Esophagus muscularis mucosa (tissue), 4 donors: Measurements from ENCODE around the gene CAMK1D. TPM values are rescaled to one million over a fixed set of nuclear protein-coding genes. Genes with fewer than 3 reads are reported as not detected.

Experiments used
- DNase-seq: peaks from one replicate; pipeline ENCODE4 v3.0.0-alpha.2; 2017; ENCODE audit errors: extremely low spot score
- H3K27ac ChIP-seq, 4 donors: fragments of 200-600 bp; sonication (generic); replicated peaks in 1 of 4; 1 replicate in 3 of 4; 2 replicates in 1 of 4; pipeline ENCODE4 v1.5.1; 2016 to 2019; ENCODE audit warnings: mild to moderate bottlenecking in 1 of 4
- H3K27me3 ChIP-seq, 4 donors: fragments of 200-600 bp; sonication (generic); one replicate each; pipeline versions ENCODE4 v1.5.1 to v1.6.0; 2016 to 2019
- H3K36me3 ChIP-seq, 4 donors: fragments of 200-600 bp; sonication (generic); one replicate each; pipeline ENCODE4 v1.5.1; 2016 to 2019
- H3K4me1 ChIP-seq, 4 donors: fragments of 200-600 bp; sonication (generic); one replicate each; pipeline ENCODE4 v1.5.1; 2016 to 2019
- H3K4me3 ChIP-seq, 4 donors: fragments of 200-600 bp; sonication (generic); 1 replicate in 2 of 4; 2 replicates in 2 of 4; pipeline ENCODE4 v1.5.1; 2016 to 2019; ENCODE audit warnings: mild to moderate bottlenecking in 4 of 4, moderate library complexity in 1 of 4
- H3K9me3 ChIP-seq, 4 donors: fragments of 200-600 bp; sonication (generic); 1 replicate in 3 of 4; 2 replicates in 1 of 4; pipeline ENCODE4 v1.5.1; 2016 to 2019
- EP300 ChIP-seq: sonication (generic); formaldehyde crosslinking; IDR thresholded peaks from one replicate; pipeline ENCODE4 v1.6.1; 2017; ENCODE audit warnings: antibody characterized with exemption
- POLR2A ChIP-seq: fragments of 450-650 bp; IDR thresholded peaks from one replicate; pipeline ENCODE4 v1.6.1; 2017; ENCODE audit warnings: antibody characterized with exemption, moderate library complexity, mild to moderate bottlenecking, low read depth
- POLR2AphosphoS5 ChIP-seq, 2 donors: sonication (generic); formaldehyde crosslinking; IDR thresholded peaks; one replicate each; pipeline ENCODE4 v1.6.1; 2017; ENCODE audit warnings: antibody characterized with exemption in 2 of 2
- WGBS: methylation state at CpG from one replicate; pipeline ENCODE4 v1.1.5; 2018; 5-methylcytosine and 5-hydroxymethylcytosine counted together
- intact Hi-C: fragments of 100-400 bp; cut with DNase I; formaldehyde crosslinking; loops from one replicate; pipeline ENCODE4 v1.15.1; 2023
- total RNA-seq, 4 donors: library from RNA; depleted of rRNA; stranded (reverse); fragments of >200 nt; gene quantifications; one replicate each; pipeline versions ENCODE4 v1.1.0 to v1.2.1, GENCODE V29; 2016
- TF ChIP-seq, protein P1 (sequence below), 3 experiments: fragments of 200-600 bp in 2 of 3; fragments of 450-650 bp in 1 of 3; sonication (generic) in 2 of 3; IDR thresholded peaks; one replicate each; pipeline ENCODE4 v1.5.1; 2017 to 2019; ENCODE audit warnings: antibody characterized with exemption in 3 of 3, mild to moderate bottlenecking in 2 of 3, moderate library complexity in 1 of 3

The CAMK1D gene
- total RNA-seq, 4 donors from 2014 or later: 8.4 to 15.4 (median 11.3) TPM

DNA sequence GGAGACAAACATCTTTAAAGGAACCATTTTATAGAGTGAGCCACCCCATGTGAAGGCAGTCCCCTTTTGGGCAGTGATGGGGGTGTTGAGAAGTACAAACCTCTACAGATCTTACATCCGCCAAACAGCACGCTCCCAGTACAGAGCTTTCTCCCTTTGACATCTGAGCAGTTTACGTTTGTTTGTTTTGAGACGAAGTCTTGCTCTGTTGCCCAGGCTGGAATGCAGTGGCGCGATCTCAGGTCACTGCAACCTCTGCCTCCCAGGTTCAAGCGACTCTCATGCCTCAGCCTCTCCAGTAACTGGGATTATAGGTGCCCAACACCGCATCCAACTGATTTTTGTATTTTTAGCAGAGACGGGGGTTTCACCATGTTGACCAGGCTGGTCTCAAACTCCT lies 523.2 kb downstream of the CAMK1D start:
- intact Hi-C loops: no loop called here
- TF ChIP-seq EP300 (no peak), POLR2AphosphoS5 (IDR thresholded peaks at IDR 0.05) (no peak), POLR2A (no peak)
- TF ChIP-seq, protein P1, sequence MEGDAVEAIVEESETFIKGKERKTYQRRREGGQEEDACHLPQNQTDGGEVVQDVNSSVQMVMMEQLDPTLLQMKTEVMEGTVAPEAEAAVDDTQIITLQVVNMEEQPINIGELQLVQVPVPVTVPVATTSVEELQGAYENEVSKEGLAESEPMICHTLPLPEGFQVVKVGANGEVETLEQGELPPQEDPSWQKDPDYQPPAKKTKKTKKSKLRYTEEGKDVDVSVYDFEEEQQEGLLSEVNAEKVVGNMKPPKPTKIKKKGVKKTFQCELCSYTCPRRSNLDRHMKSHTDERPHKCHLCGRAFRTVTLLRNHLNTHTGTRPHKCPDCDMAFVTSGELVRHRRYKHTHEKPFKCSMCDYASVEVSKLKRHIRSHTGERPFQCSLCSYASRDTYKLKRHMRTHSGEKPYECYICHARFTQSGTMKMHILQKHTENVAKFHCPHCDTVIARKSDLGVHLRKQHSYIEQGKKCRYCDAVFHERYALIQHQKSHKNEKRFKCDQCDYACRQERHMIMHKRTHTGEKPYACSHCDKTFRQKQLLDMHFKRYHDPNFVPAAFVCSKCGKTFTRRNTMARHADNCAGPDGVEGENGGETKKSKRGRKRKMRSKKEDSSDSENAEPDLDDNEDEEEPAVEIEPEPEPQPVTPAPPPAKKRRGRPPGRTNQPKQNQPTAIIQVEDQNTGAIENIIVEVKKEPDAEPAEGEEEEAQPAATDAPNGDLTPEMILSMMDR (IDR thresholded peaks at IDR 0.05): no peak
- no peak overlapping the region for H3K4me3 ChIP-seq
- H3K27ac ChIP-seq: no peak overlapping the region
- no peak for DNase-seq
- 96% methylated on average over 9 of the region's 9 CpGs for whole genome bisulfite sequencing
- no peaks in the 10 kb centered on the region for H3K27me3 ChIP-seq
- H3K9me3 ChIP-seq: no peaks in the 10 kb centered on the region
- peaks cover 0 to 33% (median 22%) of the 10 kb centered on the region in 4 donors for H3K4me1 ChIP-seq
- no peaks in the 10 kb centered on the region for H3K36me3 ChIP-seq

DNA sequence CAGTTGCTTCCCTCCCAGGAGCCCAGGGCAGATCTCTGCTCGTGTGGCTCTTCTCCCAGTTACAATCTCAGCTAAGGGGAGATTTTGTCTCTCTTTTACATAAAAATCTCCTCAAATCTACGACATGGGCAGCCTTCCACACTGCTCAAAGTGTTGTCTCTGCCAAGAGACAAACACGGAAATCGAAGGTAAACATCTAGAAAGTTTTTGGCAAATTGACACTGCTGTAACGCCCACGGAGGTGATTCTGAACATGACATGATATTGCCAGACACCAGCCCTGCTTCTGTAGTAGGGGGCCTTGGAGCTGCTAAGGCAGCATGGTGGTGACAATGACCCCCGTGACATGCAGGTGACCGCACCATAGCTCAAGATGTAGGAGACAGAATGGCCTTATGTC lies 523.8 kb downstream of the CAMK1D start:
- no peaks in the 10 kb centered on the region for H3K9me3 ChIP-seq
- DNase-seq: no peak
- no peak for TF ChIP-seq POLR2AphosphoS5 (IDR thresholded peaks at IDR 0.05)
- TF ChIP-seq POLR2A: no peak
- TF ChIP-seq EP300: no peak
- TF ChIP-seq, protein P1 (IDR thresholded peaks at IDR 0.05): no peak
- 44% methylated on average over 8 of the region's 8 CpGs for WGBS
- H3K27ac ChIP-seq: no peak overlapping the region
- peaks cover 0 to 33% (median 22%) of the 10 kb centered on the region in 4 donors for H3K4me1 ChIP-seq
- H3K4me3 ChIP-seq: no peak overlapping the region
- H3K27me3 ChIP-seq: no peaks in the 10 kb centered on the region
- intact Hi-C loops: no loop called here
- H3K36me3 ChIP-seq: no peaks in the 10 kb centered on the region

DNA sequence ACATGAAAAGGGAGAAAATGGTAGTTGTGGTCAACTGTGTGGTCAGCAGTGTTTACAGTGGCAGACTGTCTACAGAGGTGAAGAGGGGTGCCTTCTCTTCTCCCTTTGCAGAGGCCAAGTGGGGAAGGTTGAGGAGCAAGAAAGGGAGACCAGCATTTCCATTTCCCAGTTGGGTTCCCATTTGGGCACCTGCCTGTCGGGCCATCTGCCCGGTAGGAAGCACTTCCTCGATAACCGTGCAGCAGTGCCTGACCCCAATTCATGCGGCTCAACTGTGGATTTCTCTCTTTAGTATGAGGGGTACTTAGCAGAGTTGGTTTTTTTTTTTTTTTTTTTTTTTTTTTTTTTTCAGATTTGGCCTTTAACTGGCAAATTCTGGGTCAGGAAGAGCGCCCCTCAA lies 525.2 kb downstream of the CAMK1D start:
- no peak overlapping the region for H3K27ac ChIP-seq
- intact Hi-C loops: no loop called here

DNA sequence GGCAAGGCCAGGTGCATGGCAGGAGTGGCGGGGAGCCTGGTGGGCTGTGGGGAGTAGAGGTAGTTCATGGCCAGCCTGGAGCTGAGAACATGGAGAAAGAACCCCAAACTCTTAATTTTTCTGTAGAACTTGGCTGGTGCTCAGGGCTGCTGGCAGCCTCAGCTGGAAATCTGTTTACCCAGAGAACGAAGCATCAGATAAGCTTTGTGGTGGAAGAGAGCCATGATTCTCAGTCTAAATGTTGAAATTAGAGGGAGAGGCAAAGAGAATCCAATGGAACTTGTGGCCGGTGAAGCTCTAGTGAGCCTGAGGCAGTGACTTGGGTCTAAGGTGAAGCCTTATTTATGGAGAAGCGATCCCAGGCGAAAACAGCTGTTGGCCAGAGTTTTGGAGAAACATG lies 525.8 kb downstream of the CAMK1D start:
- no peaks in the 10 kb centered on the region for H3K9me3 ChIP-seq
- TF ChIP-seq EP300 (no peak), POLR2A (no peak), POLR2AphosphoS5 (IDR thresholded peaks at IDR 0.05) (no peak)
- TF ChIP-seq, protein P1 (IDR thresholded peaks at IDR 0.05): no peak
- H3K4me3 ChIP-seq: no peak overlapping the region
- no peak for DNase-seq
- peak overlapping the region in 1 of 4 donors; percentile 4 for H3K27ac ChIP-seq
- no peaks in the 10 kb centered on the region for H3K27me3 ChIP-seq
- peaks cover 0 to 35% (median 23%) of the 10 kb centered on the region in 4 donors for H3K4me1 ChIP-seq
- intact Hi-C loops: no loop called here
- 53% methylated on average over 5 of the region's 5 CpGs for WGBS
- H3K36me3 ChIP-seq: no peaks in the 10 kb centered on the region

More for the DNA sequence above, 525.2 kb downstream of the CAMK1D start:
- Histone ChIP-seq H3K4me3 (no peak overlapping the region), H3K4me1 (peaks cover 0 to 33% (median 22%) of the 10 kb centered on the region in 4 donors), H3K36me3 (no peaks in the 10 kb centered on the region), H3K27me3 (no peaks in the 10 kb centered on the region), H3K9me3 (no peaks in the 10 kb centered on the region)
- TF ChIP-seq POLR2A (no peak), POLR2AphosphoS5 (IDR thresholded peaks at IDR 0.05) (no peak)
- TF ChIP-seq, protein P1 (IDR thresholded peaks at IDR 0.05): no peak
- DNase-seq: no peak
- 94% methylated on average over 6 of the region's 6 CpGs for WGBS

DNA sequence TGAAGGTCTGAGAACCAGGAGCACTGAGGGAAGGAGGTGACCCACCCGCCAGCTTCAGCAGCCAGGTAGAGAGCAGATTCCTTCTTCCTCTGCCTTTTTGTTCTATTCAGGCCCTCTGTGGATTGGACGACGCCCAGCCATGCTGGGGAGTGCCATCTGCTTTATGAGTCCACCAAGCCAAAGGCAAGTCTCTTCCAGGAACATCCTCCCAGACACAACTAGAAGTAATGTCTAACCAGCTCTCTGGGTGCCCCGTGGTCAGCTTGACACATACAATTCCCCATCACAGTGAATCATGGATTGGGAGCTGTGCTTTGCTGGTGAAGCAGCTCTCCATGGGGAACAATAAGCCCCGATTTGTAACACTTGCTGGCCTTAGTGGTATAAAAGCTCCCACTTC lies 526.9 kb downstream of the CAMK1D start:
- no peaks in the 10 kb centered on the region for H3K36me3 ChIP-seq
- no peak overlapping the region for H3K27ac ChIP-seq
- no peaks in the 10 kb centered on the region for H3K27me3 ChIP-seq
- intact Hi-C loops: no loop called here
- TF ChIP-seq EP300 (no peak), POLR2AphosphoS5 (IDR thresholded peaks at IDR 0.05) (no peak), POLR2A (no peak)
- TF ChIP-seq, protein P1 (IDR thresholded peaks at IDR 0.05): no peak
- 82% methylated on average over 3 of the region's 5 CpGs for WGBS
- no peak overlapping the region for H3K4me3 ChIP-seq
- no peaks in the 10 kb centered on the region for H3K9me3 ChIP-seq
- H3K4me1 ChIP-seq: peaks cover 0 to 44% (median 31%) of the 10 kb centered on the region in 4 donors
- no peak for DNase-seq
